HepG2 (cell line): ENCODE measurements around the gene CDRT15L2. TPM values are rescaled to one million over a fixed set of nuclear protein-coding genes. Genes with fewer than 3 reads are reported as not detected.
"Not testable (repeated sequence)": the region's sequence is repeated elsewhere in the genome, so short reads cannot be mapped to it uniquely, and the experiment has no call there.

Source experiments
- ATAC-seq: fragments of 200-7000 bp; cut with Tn5 transposase; 3 replicates; pipeline ENCODE4 v1.9.1; 2020; ENCODE audit warnings: mild to moderate bottlenecking, moderate library complexity
- BruUV-seq: library from RNA; stranded (reverse); fragments of 400-500 nt; replicated peaks from 2 replicates; lab custom pipeline; 2021; lab: Mats Ljungman, UMichigan
- CTCF ChIA-PET: fragments of 300-600 bp; formaldehyde crosslinking; extraction: SDS; loops from one replicate; lab custom pipeline; 2021; ENCODE audit warnings: low total read pairs, inconsistent platforms, low intra/inter-chr PET ratio; lab: Yijun Ruan, JAX
- POLR2A ChIA-PET: fragments of 350-600 bp; sonication (Branson Sonifier 250); formaldehyde crosslinking; loops from one replicate; lab custom pipeline; 2020; ENCODE audit warnings: antibody characterized with exemption, inconsistent platforms; lab: Yijun Ruan, JAX
- DNase-seq: peaks from one replicate; pipeline ENCODE4 v3.0.0-alpha.2; 2015; ENCODE audit warnings: low spot score
- FAIRE-seq: peaks from 3 replicates; lab custom pipeline; 2011; peaks lifted over from hg19 to GRCh38; lab: Jason Lieb, UNC
- H2AFZ ChIP-seq: one replicate; pipeline ENCODE4 v1.6.1; 2011; ENCODE audit warnings: low read length, inconsistent platforms
- H3K27ac ChIP-seq: fragments of 300-600 bp; 3 replicates; pipeline ENCODE4 v1.8.0; 2011; ENCODE audit warnings: mixed run types, mild to moderate bottlenecking, mixed read lengths, low read length, inconsistent platforms; ENCODE audit not compliant: insufficient read depth; ENCODE audit errors: extremely low read length
- H3K27me3 ChIP-seq, 2 experiments: fragments of 200-600 bp in 1 of 2; 2 replicates in 1 of 2; 3 replicates in 1 of 2; pipeline versions ENCODE4 v1.6.0 to v1.8.0; 2011; ENCODE audit warnings: low read length in 2 of 2, mild to moderate bottlenecking in 2 of 2, moderate library complexity in 2 of 2, inconsistent platforms in 1 of 2; ENCODE audit not compliant: insufficient read depth in 2 of 2, control insufficient read depth in 1 of 2
- H3K36me3 ChIP-seq, 2 experiments: fragments of 200-600 bp in 1 of 2; replicated peaks in 1 of 2; 2 replicates in 1 of 2; 3 replicates in 1 of 2; pipeline versions ENCODE4 v1.5.1 to v1.8.0; 2011; ENCODE audit warnings: low read length in 2 of 2, inconsistent platforms in 1 of 2; ENCODE audit not compliant: insufficient read depth in 2 of 2, control insufficient read depth in 1 of 2
- H3K4me1 ChIP-seq: 2 replicates; pipeline ENCODE4 v1.5.1; 2012; ENCODE audit warnings: low read length, inconsistent platforms; ENCODE audit not compliant: insufficient read depth
- H3K4me2 ChIP-seq: 2 replicates; pipeline ENCODE4 v1.6.0; 2011; ENCODE audit warnings: low read depth, low read length, inconsistent platforms
- H3K4me3 ChIP-seq, 3 experiments: fragments of 200-600 bp in 1 of 3; sonication (generic), shearing (Covaris generic) in 1 of 3; replicated peaks in 1 of 3; 2 replicates each; pipeline ENCODE4 v1.5.1; 2011 to 2016; ENCODE audit warnings: low read length in 3 of 3, inconsistent platforms in 2 of 3, low read depth in 2 of 3, mild to moderate bottlenecking in 2 of 3, control low read depth in 1 of 3, mixed read lengths in 1 of 3; ENCODE audit not compliant: insufficient read depth in 1 of 3
- H3K79me2 ChIP-seq: one replicate; pipeline ENCODE4 v1.6.1; 2011; ENCODE audit warnings: low read length, inconsistent platforms; ENCODE audit not compliant: insufficient read depth
- H3K9ac ChIP-seq: 2 replicates; pipeline ENCODE4 v1.6.0; 2011; ENCODE audit warnings: mild to moderate bottlenecking, low read depth, low read length, inconsistent platforms; ENCODE audit not compliant: insufficient read depth
- H3K9me3 ChIP-seq: 2 replicates; pipeline ENCODE4 v1.5.1; 2012; ENCODE audit warnings: mild to moderate bottlenecking, low read length
- H4K20me1 ChIP-seq: 2 replicates; pipeline ENCODE4 v1.6.0; 2011; ENCODE audit warnings: inconsistent platforms, mild to moderate bottlenecking, low read length, moderate library complexity; ENCODE audit not compliant: insufficient read depth
- WGBS: methylation state at CpG from one replicate; pipeline ENCODE4 v1.1.6; 2017; ENCODE audit warnings: low lambda C conversion rate; 5-methylcytosine and 5-hydroxymethylcytosine counted together
- in situ Hi-C: cut with HindIII; loops from 2 replicates; pipeline ENCODE4 v1.10.0; 2017; ENCODE audit warnings: low pct_unique_long_range_greater_than_20kb; ENCODE audit not compliant: extremely low pct_ligation_motif_present
- intact Hi-C: fragments of 100-400 bp; cut with micrococcal nuclease; formaldehyde crosslinking; loops from one replicate; pipeline ENCODE4 v1.10.0; 2022; ENCODE audit not compliant: unreplicated experiment
- polyA plus RNA-seq, 8 experiments: library from polyadenylated mRNA; depleted of rRNA in 3 of 8; stranded (reverse) in 7 of 8; unstranded in 1 of 8; fragments of >200 nt; fragmentation: Illumina TruSeq in 4 of 8; extraction: Trizol in 4 of 8; gene quantifications; 2 replicates each; pipeline versions ENCODE4 v1.2.1 to v1.2.3, GENCODE V29; 2011 to 2016; ENCODE audit warnings: low read depth in 4 of 8, missing spikeins in 1 of 8, mixed read lengths in 1 of 8; ENCODE audit not compliant: insufficient read depth in 1 of 8
- total RNA-seq, 5 experiments: library from RNA; depleted of rRNA; stranded (reverse); fragments of >200 nt; fragmentation: Illumina TruSeq; extraction: Trizol; gene quantifications; 2 replicates each; pipeline ENCODE4 v1.2.3, GENCODE V29; 2016; ENCODE audit warnings: low read depth in 1 of 5

Gene CDRT15L2
- total and polyA plus RNA-seq, 2 of the 13 experiments (the other 11 are each of a cell fraction or from before 2014, with no cell fraction given), result not detected

GRCh38 chr17:20583891-20584577, 4.5 kb downstream of the CDRT15L2 start:
- H2AFZ ChIP-seq, H3K79me2 ChIP-seq, H3K4me2 ChIP-seq, H3K4me1 ChIP-seq, H3K9me3 ChIP-seq, H3K27ac ChIP-seq, POLR2A ChIA-PET, H3K9ac ChIP-seq, H3K27me3 ChIP-seq, BruUV-seq, H3K4me3 ChIP-seq, FAIRE-seq, in situ Hi-C loops, H3K36me3 ChIP-seq, intact Hi-C loops, CTCF ChIA-PET, DNase-seq, H4K20me1 ChIP-seq: not testable (repeated sequence)
- peak; percentile 87 for ATAC-seq
- WGBS, result 55% methylated on average over 4 of the region's 14 CpGs

GRCh38 chr17:20588744-20589453, 9.4 kb downstream of the CDRT15L2 start:
- in situ Hi-C loops, POLR2A ChIA-PET, H3K27ac ChIP-seq, H3K4me3 ChIP-seq, H3K9me3 ChIP-seq, H3K4me1 ChIP-seq, DNase-seq, FAIRE-seq, H3K79me2 ChIP-seq, H2AFZ ChIP-seq, intact Hi-C loops, H3K9ac ChIP-seq, H3K36me3 ChIP-seq, ATAC-seq, H3K27me3 ChIP-seq, CTCF ChIA-PET, H3K4me2 ChIP-seq, BruUV-seq, H4K20me1 ChIP-seq: not testable (repeated sequence)
- WGBS, result 64% methylated on average over 9 of the region's 69 CpGs

GRCh38 chr17:20589454-20589810, 9.9 kb downstream of the CDRT15L2 start:
- in situ Hi-C loops, H3K36me3 ChIP-seq, BruUV-seq, H3K27me3 ChIP-seq, H3K79me2 ChIP-seq, H3K4me2 ChIP-seq, H3K4me1 ChIP-seq, FAIRE-seq, H3K9ac ChIP-seq, H3K27ac ChIP-seq, H3K9me3 ChIP-seq, intact Hi-C loops, ATAC-seq, DNase-seq, CTCF ChIA-PET, H4K20me1 ChIP-seq, H2AFZ ChIP-seq, POLR2A ChIA-PET, H3K4me3 ChIP-seq: not testable (repeated sequence)
- 73% methylated on average over 16 of the region's 17 CpGs for WGBS

- H3K27me3 ChIP-seq, H3K36me3 ChIP-seq, H3K4me3 ChIP-seq, ATAC-seq, H3K27ac ChIP-seq, BruUV-seq, in situ Hi-C loops, POLR2A ChIA-PET, intact Hi-C loops, H3K4me2 ChIP-seq, H2AFZ ChIP-seq, H3K9ac ChIP-seq, DNase-seq, FAIRE-seq, H3K4me1 ChIP-seq, H4K20me1 ChIP-seq, H3K79me2 ChIP-seq, CTCF ChIA-PET, H3K9me3 ChIP-seq: not testable (repeated sequence)
- WGBS, result 25% methylated on average over 2 of the region's 4 CpGs
These were observed 11.5 kb downstream of the CDRT15L2 start for GRCh38 chr17:20591040-20591439.
